GM13976 (cell line): Measurements from ENCODE around the gene TMEM131.

Source experiments
- DNase-seq: peaks from one replicate; pipeline ENCODE4 v3.0.0; 2012; ENCODE audit warnings: low spot score
- in situ Hi-C: fragments of 300-500 bp; cut with MboI; formaldehyde crosslinking; loops from one replicate; pipeline ENCODE4 v1.12.0; 2022; ENCODE audit warnings: low sequenced_read_pairs, mixed read lengths, inconsistent platforms; ENCODE audit not compliant: unreplicated experiment
- TF ChIP-seq, protein P1 (sequence below): IDR thresholded peaks from 2 replicates; pipeline ENCODE4 v1.5.1; 2012; ENCODE audit warnings: borderline replicate concordance, mild to moderate bottlenecking; ENCODE audit not compliant: insufficient read depth; ENCODE audit errors: extremely low read depth, missing control alignments, control extremely low read depth

The TMEM131 gene

DNA sequence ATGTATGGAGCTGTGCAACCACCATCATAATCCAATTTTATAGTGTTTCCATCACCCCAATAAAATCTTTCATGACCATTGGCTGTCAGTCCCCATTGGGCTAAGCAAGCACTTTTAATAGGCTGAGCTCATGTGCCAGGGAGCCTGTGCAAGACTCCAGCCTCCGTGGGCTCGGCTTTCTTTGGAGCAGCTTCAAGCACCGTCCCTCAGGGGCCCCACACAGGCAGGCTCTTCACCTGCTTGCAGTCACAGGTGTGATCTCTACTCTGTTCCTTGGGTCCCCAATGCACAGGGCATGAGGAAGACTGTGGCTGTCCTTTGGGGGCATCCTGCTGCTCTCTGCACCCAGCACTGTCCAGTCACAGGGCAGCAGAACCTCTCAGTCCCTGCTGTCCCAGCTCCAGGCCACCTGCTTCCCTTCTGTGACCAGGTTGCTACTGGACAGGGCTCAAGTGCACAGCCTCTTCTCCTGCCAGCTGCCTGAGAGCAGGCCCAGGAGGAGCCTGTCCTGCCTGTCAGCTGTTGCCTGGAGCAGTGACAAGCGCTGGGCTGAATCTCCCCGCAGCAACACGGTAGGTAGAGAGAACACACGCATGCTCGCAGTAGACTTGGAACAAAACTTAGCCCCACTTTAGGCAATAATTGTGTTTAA lies 40.7 kb upstream of the TMEM131 start:
- no peak for DNase-seq
- in situ Hi-C loops: no loop called here
- TF ChIP-seq, protein P1, sequence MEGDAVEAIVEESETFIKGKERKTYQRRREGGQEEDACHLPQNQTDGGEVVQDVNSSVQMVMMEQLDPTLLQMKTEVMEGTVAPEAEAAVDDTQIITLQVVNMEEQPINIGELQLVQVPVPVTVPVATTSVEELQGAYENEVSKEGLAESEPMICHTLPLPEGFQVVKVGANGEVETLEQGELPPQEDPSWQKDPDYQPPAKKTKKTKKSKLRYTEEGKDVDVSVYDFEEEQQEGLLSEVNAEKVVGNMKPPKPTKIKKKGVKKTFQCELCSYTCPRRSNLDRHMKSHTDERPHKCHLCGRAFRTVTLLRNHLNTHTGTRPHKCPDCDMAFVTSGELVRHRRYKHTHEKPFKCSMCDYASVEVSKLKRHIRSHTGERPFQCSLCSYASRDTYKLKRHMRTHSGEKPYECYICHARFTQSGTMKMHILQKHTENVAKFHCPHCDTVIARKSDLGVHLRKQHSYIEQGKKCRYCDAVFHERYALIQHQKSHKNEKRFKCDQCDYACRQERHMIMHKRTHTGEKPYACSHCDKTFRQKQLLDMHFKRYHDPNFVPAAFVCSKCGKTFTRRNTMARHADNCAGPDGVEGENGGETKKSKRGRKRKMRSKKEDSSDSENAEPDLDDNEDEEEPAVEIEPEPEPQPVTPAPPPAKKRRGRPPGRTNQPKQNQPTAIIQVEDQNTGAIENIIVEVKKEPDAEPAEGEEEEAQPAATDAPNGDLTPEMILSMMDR: no peak

DNA sequence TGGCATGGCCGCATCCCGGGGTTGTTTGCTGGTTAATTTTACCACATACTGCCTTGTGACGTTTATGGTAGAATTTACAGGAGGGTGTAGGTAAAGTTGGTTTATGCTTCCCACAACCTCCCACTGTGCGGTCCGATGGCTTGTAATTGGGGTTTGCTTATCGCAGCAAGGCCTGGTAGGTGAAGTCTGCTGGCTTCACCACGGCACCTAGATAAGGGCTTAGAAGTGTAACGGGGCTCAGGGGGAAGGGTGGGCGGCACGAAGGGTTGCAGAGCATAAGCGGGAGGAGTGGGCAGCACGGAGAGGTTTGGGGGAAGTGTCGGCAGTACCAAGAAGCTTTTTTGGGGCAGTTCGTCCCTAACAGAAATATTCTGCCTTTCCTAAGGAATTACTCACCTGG lies 39.0 kb upstream of the TMEM131 start:
- in situ Hi-C loops: no loop called here
- TF ChIP-seq, protein P1: no peak
- DNase-seq: no peak

DNA sequence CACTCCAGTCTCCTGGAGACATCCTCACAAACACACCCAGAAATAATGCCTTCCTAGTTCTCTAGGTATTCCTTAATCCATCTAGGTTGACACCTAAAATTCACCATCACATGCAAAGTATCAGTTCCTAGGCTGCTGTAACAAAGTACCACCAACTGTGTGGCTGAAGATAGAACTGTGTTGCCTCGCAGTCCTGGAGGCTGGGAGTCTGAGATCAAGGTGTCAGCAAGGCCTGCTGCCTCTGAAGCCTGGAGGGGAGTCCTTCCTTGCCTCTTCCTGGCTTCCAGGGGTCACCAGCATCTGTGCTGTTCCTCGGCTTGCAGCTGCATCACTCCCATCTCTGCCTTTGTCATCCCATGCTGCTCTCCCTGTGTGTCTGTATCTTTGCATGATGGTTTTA lies 36.3 kb upstream of the TMEM131 start:
- in situ Hi-C loops: no loop called here
- no peak for DNase-seq
- TF ChIP-seq, protein P1: no peak

DNA sequence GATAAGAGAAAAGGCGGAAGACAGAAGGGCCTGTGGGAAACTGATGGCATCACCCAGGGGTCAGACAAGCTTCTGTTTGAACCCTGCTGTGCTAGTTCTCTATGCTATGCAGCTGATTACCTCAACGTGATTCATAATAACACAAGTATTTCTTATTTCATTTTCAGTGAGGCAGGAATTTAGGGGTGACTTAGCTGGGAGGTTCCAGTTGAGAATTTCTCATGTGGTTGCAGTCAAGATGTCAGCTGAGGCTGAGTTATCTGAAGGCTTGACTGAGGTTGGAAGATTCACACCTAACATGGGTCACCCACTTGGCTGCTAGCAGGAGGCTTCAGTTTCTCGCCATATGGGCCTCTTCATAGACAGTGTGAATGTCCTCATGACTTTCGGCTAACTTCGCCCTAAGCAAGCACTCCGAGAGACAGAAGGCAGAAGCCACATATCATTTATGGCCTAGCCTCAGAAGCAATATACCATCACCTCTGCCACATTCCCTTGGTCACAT lies 34.0 kb upstream of the TMEM131 start:
- TF ChIP-seq, protein P1: no peak
- no peak for DNase-seq
- in situ Hi-C loops: no loop called here

DNA sequence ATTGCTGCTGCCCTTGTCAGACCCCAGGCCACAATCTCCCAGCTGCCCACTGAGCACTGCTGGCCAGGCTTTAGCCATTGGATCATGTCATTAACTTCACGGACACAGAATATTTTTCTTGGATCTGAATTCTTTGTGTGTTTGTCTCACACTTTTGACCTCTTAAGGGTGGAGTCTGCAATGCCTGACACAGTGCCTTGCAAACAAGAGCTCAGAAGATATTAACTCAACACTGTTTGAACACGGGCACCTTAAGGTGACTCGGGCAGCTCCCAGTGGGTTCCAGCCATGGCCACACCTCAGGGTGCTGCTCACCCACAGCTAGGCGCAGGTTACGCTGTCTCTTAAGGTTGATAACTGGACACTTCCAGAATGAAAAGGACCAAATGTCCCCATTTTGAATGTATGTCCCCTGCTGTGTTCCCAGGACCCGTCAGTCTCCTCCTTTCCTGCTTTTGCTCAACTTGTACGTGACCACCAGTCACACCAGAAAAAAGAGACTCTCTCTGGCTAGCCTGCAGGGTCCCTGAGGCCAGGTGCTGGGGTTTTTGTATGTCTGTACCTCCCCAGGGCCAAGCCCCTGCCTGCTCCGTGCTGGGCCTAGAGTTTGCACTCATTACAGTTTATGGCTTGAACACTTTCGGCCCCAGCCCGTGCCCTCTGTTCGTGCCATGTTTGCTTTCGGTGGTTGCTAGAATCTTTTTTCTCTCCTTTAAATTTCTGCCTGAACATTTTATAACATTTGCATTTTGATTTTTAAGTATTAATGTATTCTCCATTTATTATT lies 33.4 kb upstream of the TMEM131 start:
- in situ Hi-C loops: no loop called here
- TF ChIP-seq, protein P1: no peak
- DNase-seq: no peak

DNA sequence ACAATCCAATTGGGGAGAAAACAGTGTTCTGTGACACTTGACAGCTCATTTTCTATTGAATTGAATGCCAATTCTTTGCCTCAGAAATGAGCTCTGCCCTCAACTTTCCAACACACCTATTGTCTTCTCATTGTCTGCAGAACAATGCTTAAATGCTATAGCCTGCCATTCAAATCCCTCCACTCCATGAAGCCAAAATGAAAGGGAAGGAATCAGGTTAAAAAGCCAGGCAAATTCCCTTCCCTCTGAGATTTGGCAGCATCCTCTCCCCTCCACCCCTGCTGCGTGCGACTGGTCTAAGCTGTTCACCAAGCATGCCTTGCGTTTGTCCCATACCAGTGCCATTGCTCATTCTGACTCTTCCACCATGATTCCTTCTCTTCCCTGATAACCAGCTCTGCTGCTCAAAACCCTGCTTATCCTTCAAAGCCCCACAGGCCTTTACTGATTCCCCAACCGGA lies 32.4 kb upstream of the TMEM131 start:
- DNase-seq: no peak
- in situ Hi-C loops: no loop called here
- TF ChIP-seq, protein P1: no peak
